ENCODE measurements around the gene CIB1. TPM values are rescaled to one million over a fixed set of nuclear protein-coding genes. Genes with fewer than 3 reads are reported as not detected.

The CIB1 gene
- total and polyA plus RNA-seq, 2 of the 8 experiments (the other 6 are each of a cell fraction or from before 2014, with no cell fraction given): 26.0 to 63.5 TPM

DNA sequence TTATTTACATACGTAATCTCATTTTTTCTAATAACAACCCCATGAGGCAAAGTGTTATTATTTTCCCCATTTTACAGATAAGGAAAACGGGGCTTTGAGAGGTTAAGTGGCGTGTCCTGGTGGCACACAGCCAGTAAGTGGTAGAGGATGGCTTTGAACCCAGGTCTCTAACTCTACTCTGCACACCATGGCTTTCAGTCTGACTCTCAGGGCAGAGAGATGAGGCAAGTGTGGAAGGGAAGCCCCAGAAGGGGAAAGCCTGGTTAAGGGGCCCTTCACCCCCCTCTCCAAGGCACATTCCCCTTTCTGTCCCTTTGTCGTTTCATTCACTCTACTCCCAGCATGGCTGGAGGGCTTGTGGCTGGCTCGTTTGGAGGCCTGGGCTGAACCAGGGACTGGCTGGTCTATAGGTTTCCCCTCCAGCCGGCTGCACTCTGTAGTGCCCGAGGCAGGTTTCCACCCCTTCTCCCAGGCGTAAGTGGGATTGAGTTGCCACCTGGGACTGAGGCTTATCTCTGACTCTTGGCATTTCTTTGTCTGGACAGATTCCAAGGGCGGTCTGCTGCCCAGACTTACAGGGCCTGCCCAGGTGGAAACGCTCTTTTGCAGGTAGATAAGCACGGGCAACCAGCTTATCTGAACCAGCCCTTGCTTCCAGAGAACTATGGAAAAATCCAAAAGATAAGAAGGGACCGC, 20.5 kb downstream of the CIB1 start (continued):
- TF ChIP-seq CEBPB (IDR thresholded peaks at IDR 0.05; ENCODE audit: low read depth, low read length) (no peak), EZH2 (IDR thresholded peaks at IDR 0.05; ENCODE audit: low read depth, low read length, severe bottlenecking) (no peak), KDM5A (IDR thresholded peaks at IDR 0.05; ENCODE audit: low read length) (no peak), JUND (IDR thresholded peaks at IDR 0.05; ENCODE audit: low read length) (no peak), PHF8 (conservative IDR thresholded peaks at IDR 0.05; ENCODE audit: low read depth, low read length) (no peak)
